ENCODE data around the gene WSCD1. TPM values are rescaled to one million over a fixed set of nuclear protein-coding genes. Genes with fewer than 3 reads are reported as not detected.

Gene WSCD1
- total RNA-seq, 1 experiment from 2014 or later: 0.28 TPM

- DNase-seq (ENCODE audit: low spot score): no peak
- Histone ChIP-seq H3K4me1 (ENCODE audit: insufficient read depth, low read length, poor library complexity, severe bottlenecking) (no peaks in the 10 kb centered on the region), H3K9me3 (ENCODE audit: low read depth, low read length, poor library complexity, severe bottlenecking) (no peaks in the 10 kb centered on the region), H3K36me3 (ENCODE audit: insufficient read depth, low read length, poor library complexity, severe bottlenecking) (no peaks in the 10 kb centered on the region), H3K4me3 (ENCODE audit: low read depth, low read length, poor library complexity, severe bottlenecking) (no peak overlapping the region), H3K27ac (ENCODE audit: low read depth, low read length, poor library complexity, severe bottlenecking) (no peak overlapping the region), H3K27me3 (replicated peaks; ENCODE audit: insufficient read depth, low read depth, low read length, poor library complexity) (peaks cover 43% of the 10 kb centered on the region)
- ChIA-PET CTCF (no interaction called here), POLR2A (ENCODE audit: low non-redundant PET) (no interaction called here)
- BruUV-seq (replicated peaks): no TSS peak
- intact Hi-C loops (cut with micrococcal nuclease; ENCODE audit: unreplicated experiment): no loop called here
- TF ChIP-seq EZH2 (IDR thresholded peaks at IDR 0.05; ENCODE audit: borderline replicate concordance, low read depth, low read length, poor library complexity, severe bottlenecking): no peak
- TF ChIP-seq, protein P1, sequence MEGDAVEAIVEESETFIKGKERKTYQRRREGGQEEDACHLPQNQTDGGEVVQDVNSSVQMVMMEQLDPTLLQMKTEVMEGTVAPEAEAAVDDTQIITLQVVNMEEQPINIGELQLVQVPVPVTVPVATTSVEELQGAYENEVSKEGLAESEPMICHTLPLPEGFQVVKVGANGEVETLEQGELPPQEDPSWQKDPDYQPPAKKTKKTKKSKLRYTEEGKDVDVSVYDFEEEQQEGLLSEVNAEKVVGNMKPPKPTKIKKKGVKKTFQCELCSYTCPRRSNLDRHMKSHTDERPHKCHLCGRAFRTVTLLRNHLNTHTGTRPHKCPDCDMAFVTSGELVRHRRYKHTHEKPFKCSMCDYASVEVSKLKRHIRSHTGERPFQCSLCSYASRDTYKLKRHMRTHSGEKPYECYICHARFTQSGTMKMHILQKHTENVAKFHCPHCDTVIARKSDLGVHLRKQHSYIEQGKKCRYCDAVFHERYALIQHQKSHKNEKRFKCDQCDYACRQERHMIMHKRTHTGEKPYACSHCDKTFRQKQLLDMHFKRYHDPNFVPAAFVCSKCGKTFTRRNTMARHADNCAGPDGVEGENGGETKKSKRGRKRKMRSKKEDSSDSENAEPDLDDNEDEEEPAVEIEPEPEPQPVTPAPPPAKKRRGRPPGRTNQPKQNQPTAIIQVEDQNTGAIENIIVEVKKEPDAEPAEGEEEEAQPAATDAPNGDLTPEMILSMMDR (conservative IDR thresholded peaks at IDR 0.05; ENCODE audit: low read depth, low read length): no peak
Measured at GRCh38 chr17:6096201-6097004, 26.2 kb downstream of the WSCD1 start.

GRCh38 chr17:6097005-6097279, 26.8 kb downstream of the WSCD1 start:
- Histone ChIP-seq H3K4me1 (ENCODE audit: insufficient read depth, low read length, poor library complexity, severe bottlenecking) (no peaks in the 10 kb centered on the region), H3K27me3 (replicated peaks; ENCODE audit: insufficient read depth, low read depth, low read length, poor library complexity) (peaks cover 48% of the 10 kb centered on the region), H3K27ac (ENCODE audit: low read depth, low read length, poor library complexity, severe bottlenecking) (no peak overlapping the region), H3K4me3 (ENCODE audit: low read depth, low read length, poor library complexity, severe bottlenecking) (no peak overlapping the region), H3K9me3 (ENCODE audit: low read depth, low read length, poor library complexity, severe bottlenecking) (no peaks in the 10 kb centered on the region), H3K36me3 (ENCODE audit: insufficient read depth, low read length, poor library complexity, severe bottlenecking) (no peaks in the 10 kb centered on the region)
- CTCF ChIA-PET: no interaction called here
- POLR2A ChIA-PET (ENCODE audit: low non-redundant PET): no interaction called here
- no TSS peak for BruUV-seq (replicated peaks)
- no peak for TF ChIP-seq EZH2 (IDR thresholded peaks at IDR 0.05; ENCODE audit: borderline replicate concordance, low read depth, low read length, poor library complexity, severe bottlenecking)
- TF ChIP-seq, protein P1 (conservative IDR thresholded peaks at IDR 0.05; ENCODE audit: low read depth, low read length): no peak
- no peak for DNase-seq (ENCODE audit: low spot score)
- intact Hi-C loops (cut with micrococcal nuclease; ENCODE audit: unreplicated experiment): no loop called here

GRCh38 chr17:6098050-6098822, 28.1 kb downstream of the WSCD1 start:
- Histone ChIP-seq H3K4me3 (ENCODE audit: low read depth, low read length, poor library complexity, severe bottlenecking) (no peak overlapping the region), H3K27ac (ENCODE audit: low read depth, low read length, poor library complexity, severe bottlenecking) (no peak overlapping the region), H3K9me3 (ENCODE audit: low read depth, low read length, poor library complexity, severe bottlenecking) (no peaks in the 10 kb centered on the region), H3K27me3 (replicated peaks; ENCODE audit: insufficient read depth, low read depth, low read length, poor library complexity) (peaks cover 51% of the 10 kb centered on the region), H3K36me3 (ENCODE audit: insufficient read depth, low read length, poor library complexity, severe bottlenecking) (no peaks in the 10 kb centered on the region), H3K4me1 (ENCODE audit: insufficient read depth, low read length, poor library complexity, severe bottlenecking) (no peaks in the 10 kb centered on the region)
- POLR2A ChIA-PET (ENCODE audit: low non-redundant PET): no interaction called here
- intact Hi-C loops (cut with micrococcal nuclease; ENCODE audit: unreplicated experiment): no loop called here
- BruUV-seq (replicated peaks): no TSS peak
- CTCF ChIA-PET: no interaction called here
- TF ChIP-seq, protein P1 (conservative IDR thresholded peaks at IDR 0.05; ENCODE audit: low read depth, low read length): no peak
- no peak for TF ChIP-seq EZH2 (IDR thresholded peaks at IDR 0.05; ENCODE audit: borderline replicate concordance, low read depth, low read length, poor library complexity, severe bottlenecking)
- no peak for DNase-seq (ENCODE audit: low spot score)
